Germinal center (tissue), 1 donor: ENCODE results near the gene PACS1.
"Not testable (repeated sequence)": the region's sequence is repeated elsewhere in the genome, so short reads cannot be mapped to it uniquely, and the experiment has no call there.

Experiments used
- DNase-seq: peaks from one replicate; pipeline ENCODE4 v3.0.0; 2012; ENCODE audit warnings: mixed read lengths, low spot score

The PACS1 gene

DNA sequence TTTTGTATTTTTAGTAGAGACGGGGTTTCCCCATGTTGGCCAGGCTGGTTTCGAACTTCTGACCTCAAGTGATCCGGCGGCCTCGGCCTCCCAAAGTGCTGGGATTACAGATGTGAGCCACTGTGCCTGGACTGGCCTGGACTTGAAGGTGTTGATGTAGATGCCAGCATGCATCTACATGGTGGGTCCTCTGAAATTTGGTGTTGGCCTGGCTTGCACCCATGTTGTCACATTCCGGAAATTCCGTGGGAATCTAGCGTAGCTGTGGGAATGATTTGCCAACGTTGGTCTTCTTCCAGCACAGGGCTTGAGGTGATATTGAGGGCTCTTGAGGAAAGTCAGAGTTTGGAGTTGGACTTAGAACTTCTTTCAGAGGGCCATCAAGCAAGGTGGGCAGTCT lies 6.5 kb downstream of the PACS1 start:
- no peak for DNase-seq

GRCh38 chr11:66077927-66078326 lies 7.9 kb downstream of the PACS1 start:
- no peak for DNase-seq

GRCh38 chr11:66078949-66079348 lies 8.9 kb downstream of the PACS1 start:
- not testable (repeated sequence) for DNase-seq

DNA sequence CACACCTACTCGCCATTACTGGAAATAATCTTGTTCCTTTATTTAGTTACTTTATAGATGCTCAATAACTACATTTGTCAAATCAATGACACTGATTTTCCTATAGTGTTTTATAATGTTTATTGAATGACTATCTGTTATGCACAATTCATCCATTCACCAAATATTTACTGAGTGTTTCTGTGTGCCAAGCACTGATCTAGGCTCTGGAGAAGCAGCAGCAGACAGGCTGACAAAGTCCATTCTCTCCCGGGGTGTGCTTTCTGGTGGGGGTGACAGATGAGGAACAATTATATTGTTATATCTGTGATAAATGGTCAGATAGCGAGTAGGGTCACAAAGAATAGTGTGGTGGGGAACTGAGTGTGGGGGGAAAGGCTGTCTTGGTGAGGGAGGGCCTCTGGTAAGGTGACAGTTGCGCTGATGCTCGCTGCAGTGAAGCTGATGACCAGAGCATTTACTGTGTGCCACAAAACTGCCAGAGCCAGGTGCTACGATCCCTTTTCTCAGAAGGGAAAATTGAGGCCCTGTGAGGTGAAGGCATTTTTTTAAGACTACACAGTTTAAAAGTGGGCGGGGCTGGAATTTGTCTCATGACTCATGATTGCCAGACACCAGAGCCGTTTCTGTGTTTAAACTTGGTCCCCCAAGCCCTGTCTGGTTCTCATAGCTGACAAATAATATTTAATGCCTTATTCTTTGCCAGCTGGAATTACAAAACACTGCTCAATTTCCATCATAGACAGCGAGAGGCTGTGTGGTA lies 10.2 kb downstream of the PACS1 start:
- no peak for DNase-seq

DNA sequence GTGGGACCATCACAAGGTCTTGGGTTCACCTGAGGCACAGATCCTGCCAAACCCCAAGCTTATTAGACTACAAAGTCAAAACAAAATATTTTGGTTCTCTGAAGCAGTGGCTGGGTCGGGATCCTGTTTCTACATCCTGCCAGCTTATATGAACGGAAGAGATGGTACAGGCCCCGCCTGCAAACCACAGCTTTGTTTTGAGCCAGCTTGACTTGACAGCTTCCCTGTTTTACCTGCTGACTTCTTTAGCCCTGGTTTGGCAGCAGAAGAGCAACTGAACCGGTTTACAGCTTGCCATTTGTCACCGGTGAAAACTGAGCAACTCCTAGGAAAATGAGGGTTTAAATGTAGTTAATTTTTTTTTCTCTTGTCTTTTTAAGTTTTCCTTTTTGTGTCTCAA lies 11.4 kb downstream of the PACS1 start:
- DNase-seq = peak; percentile 83

- DNase-seq = no peak
Measured at GRCh38 chr11:66082946-66083698, 13.1 kb downstream of the PACS1 start.

DNA sequence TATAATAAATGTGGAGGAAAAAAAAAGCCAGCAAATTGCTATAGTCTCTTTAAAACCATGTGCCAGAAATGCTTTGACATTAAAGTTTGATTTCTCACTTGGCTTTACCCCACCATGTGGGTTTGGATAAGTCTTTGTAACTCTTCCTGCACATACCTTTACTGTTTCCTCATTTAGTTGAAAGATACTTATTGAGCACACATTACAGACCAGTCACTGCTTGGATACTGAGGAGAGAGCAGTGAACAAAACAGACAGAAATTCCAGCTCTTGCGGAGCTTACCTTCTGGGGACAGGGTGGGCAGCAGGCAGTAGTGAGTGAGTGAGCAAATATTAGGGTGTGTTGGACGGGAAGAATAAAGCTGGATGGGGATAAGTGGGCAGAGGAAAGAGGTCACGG lies 13.7 kb downstream of the PACS1 start:
- DNase-seq = no peak

- DNase-seq = no peak
Measured at GRCh38 chr11:66084821-66085475, 14.9 kb downstream of the PACS1 start.

DNA sequence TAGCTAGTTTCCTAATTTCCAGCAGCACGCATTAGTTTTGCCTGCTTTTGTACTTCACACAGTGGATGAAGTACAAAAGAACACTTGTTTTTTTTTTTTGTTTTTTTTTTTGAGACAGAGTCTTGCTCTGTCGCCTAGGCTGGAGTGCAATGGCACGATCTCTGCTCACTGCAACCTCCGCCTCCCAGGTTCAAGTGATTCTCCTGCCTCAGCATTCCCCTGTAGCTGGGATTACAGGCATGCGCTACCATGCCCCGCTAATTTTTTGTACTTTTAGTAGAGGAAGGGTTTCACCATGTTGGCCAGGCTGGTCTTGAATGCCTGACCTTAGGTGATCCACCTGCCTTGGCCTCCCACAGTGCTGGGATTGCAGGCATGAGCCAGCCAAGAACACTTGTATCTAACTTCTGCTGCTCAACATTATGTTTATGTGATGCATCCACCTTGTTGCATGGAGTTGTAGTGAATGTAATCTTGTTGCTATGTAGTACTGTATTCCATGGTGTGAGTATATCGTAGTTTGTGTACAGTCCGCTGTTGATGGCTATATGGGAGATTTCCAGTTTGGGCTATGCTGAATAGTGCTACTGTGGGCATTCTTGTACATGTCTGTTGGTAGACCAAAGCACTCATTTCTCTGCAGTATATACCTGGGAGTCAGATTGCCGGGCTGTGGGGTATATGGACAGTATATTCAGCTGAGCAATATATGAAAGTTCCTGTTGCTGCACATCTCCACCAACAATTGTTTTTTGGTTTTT lies 17.3 kb downstream of the PACS1 start:
- no peak for DNase-seq

- DNase-seq = no peak
Measured at GRCh38 chr11:66089067-66089466, 19.0 kb downstream of the PACS1 start.

DNA sequence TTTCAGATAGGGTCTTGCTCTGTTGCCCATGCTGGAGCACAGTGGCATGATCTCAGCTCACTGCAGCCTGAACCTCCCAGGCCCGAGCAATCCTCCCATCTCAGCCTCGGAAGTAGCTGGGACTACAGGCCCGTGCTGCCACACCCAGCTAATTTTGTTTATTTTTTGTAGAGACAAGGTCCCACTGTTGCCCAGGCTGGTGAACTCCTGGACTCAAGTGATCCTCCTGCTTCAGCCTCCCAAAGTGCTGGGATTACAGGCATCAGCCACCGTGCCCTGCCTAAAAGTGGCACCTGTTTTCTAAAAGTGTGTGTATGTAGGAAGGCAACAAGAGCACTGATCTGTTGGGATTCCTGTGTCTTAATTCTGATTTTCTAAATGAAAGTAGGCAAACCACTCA lies 20.2 kb downstream of the PACS1 start:
- no peak for DNase-seq

- DNase-seq = not testable (repeated sequence)
Measured at GRCh38 chr11:66092125-66092524, 22.1 kb downstream of the PACS1 start.

GRCh38 chr11:66099746-66100145 lies 29.7 kb downstream of the PACS1 start:
- not testable (repeated sequence) for DNase-seq

GRCh38 chr11:66100272-66101065 lies 30.4 kb downstream of the PACS1 start:
- peak; percentile 75 for DNase-seq

GRCh38 chr11:66101066-66101464 lies 31.0 kb downstream of the PACS1 start:
- DNase-seq = no peak

GRCh38 chr11:66104057-66104638 lies 34.1 kb downstream of the PACS1 start:
- no peak for DNase-seq

GRCh38 chr11:66106786-66107599 lies 36.9 kb downstream of the PACS1 start:
- no peak for DNase-seq

- no peak for DNase-seq
Measured at GRCh38 chr11:66107600-66108510, 37.8 kb downstream of the PACS1 start.

DNA sequence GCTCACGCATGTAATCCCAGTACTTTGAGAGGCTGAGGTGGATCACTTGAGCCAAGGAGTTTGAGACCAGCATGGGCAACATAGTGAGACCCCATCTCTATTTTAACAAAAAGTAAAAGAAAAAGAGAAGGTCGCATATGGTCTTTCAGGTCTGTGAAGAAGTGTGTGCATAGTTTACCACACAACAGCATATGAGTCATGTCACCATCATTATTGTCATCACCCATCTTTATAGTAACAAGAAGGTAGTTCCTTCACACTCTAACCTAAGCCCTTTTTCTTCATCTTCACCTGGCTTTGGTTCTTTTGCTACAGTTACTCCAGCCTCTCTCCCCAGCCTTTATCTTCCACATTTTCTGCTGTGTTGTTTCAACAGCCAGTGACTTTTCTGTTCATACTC lies 39.2 kb downstream of the PACS1 start:
- no peak for DNase-seq
